Adrenal gland (tissue), 5 donors: ENCODE measurements around the gene FSIP1.
"Not testable (repeated sequence)": the region's sequence is repeated elsewhere in the genome, so short reads cannot be mapped to it uniquely, and the experiment has no call there.

Experiments used
- CTCF ChIP-seq, 6 experiments: fragments of 450-650 bp in 4 of 6; fragments of 200-600 bp in 2 of 6; sonication (generic) in 1 of 6; IDR thresholded peaks; 1 replicate in 5 of 6; 2 replicates in 1 of 6; pipeline versions ENCODE4 v1.5.1 to v1.8.0; 2016 to 2021; ENCODE audit warnings: antibody characterized with exemption in 6 of 6, mild to moderate bottlenecking in 2 of 6, moderate library complexity in 1 of 6
- POLR2A ChIP-seq, 2 donors: fragments of 450-650 bp; IDR thresholded peaks; one replicate each; pipeline ENCODE4 v1.6.1; 2017; ENCODE audit warnings: antibody characterized with exemption in 2 of 2, mild to moderate bottlenecking in 2 of 2, moderate library complexity in 1 of 2
- donor health status: DM: no; HTN: no; CAD: no.

GRCh38 chr15:39812651-39813050, 30.0 kb upstream of the FSIP1 start:
- TF ChIP-seq POLR2A, CTCF (IDR thresholded peaks at IDR 0.05): not testable (repeated sequence)
